Natural killer cell (primary cell): ENCODE data around the gene POC1A. TPM values are rescaled to one million over a fixed set of nuclear protein-coding genes. Genes with fewer than 3 reads are reported as not detected.
"Not testable (repeated sequence)": the region's sequence is repeated elsewhere in the genome, so short reads cannot be mapped to it uniquely, and the experiment has no call there.

ENCODE experiments used
- ATAC-seq, 3 donors: fragments of 150-1000 bp in 2 of 3; fragments of 200-7000 bp in 1 of 3; cut with Tn5 transposase; 1 replicate in 1 of 3; 2 replicates in 2 of 3; pipeline ENCODE4 v1.10.0; 2021; ENCODE audit warnings: mild to moderate bottlenecking in 2 of 3, moderate library complexity in 2 of 3
- DNase-seq, 2 donors: peaks; one replicate each; pipeline versions ENCODE4 v3.0.0 to v3.0.0-alpha.2; 2013 to 2021; ENCODE audit warnings: mixed read lengths in 1 of 2
- H3K27ac ChIP-seq: one replicate; pipeline ENCODE4 v1.5.1; 2013; ENCODE audit warnings: mild to moderate bottlenecking, low read length
- H3K27me3 ChIP-seq: one replicate; pipeline ENCODE4 v1.6.1; 2013; ENCODE audit warnings: low read length; ENCODE audit not compliant: control insufficient read depth, insufficient read depth
- H3K36me3 ChIP-seq: one replicate; pipeline ENCODE4 v1.6.1; 2013; ENCODE audit warnings: low read length; ENCODE audit not compliant: control insufficient read depth, insufficient read depth
- H3K4me1 ChIP-seq: one replicate; pipeline ENCODE4 v1.6.1; 2013; ENCODE audit warnings: low read length; ENCODE audit not compliant: control insufficient read depth, insufficient read depth
- H3K4me3 ChIP-seq: one replicate; pipeline ENCODE4 v1.5.1; 2013; ENCODE audit warnings: low read length
- H3K9me3 ChIP-seq: one replicate; pipeline ENCODE4 v1.6.1; 2013; ENCODE audit warnings: low read length; ENCODE audit not compliant: control insufficient read depth, insufficient read depth
- H3K27ac Mint-ChIP-seq, 2 donors: one replicate each; pipeline ENCODE4 v1.8.0; 2022; ENCODE audit warnings: mild to moderate bottlenecking in 2 of 2, mixed read lengths in 2 of 2, moderate library complexity in 1 of 2
- H3K27me3 Mint-ChIP-seq, 2 donors: one replicate each; pipeline ENCODE4 v1.8.0; 2022; ENCODE audit warnings: low read depth in 2 of 2, mixed read lengths in 2 of 2
- H3K36me3 Mint-ChIP-seq: one replicate; pipeline ENCODE4 v1.8.0; 2022; ENCODE audit warnings: mixed read lengths
- H3K4me1 Mint-ChIP-seq, 2 donors: one replicate each; pipeline ENCODE4 v1.8.0; 2022; ENCODE audit warnings: mixed read lengths in 2 of 2
- H3K4me3 Mint-ChIP-seq: one replicate; pipeline ENCODE4 v1.8.0; 2022; ENCODE audit warnings: mild to moderate bottlenecking, moderate library complexity, mixed read lengths
- H3K9me3 Mint-ChIP-seq, 2 donors: one replicate each; pipeline ENCODE4 v1.8.0; 2022; ENCODE audit warnings: mixed read lengths in 2 of 2
- CTCF ChIP-seq: fragments of 200-600 bp; IDR thresholded peaks from one replicate; pipeline ENCODE4 v1.8.0; 2022; ENCODE audit warnings: antibody characterized with exemption
- WGBS: methylation state at CpG from one replicate; pipeline ENCODE4 v1.1.7; 2013; ENCODE audit warnings: missing lambda C conversion rate; ENCODE audit not compliant: insufficient coverage; 5-methylcytosine and 5-hydroxymethylcytosine counted together
- intact Hi-C: fragments of 100-400 bp; cut with micrococcal nuclease; formaldehyde crosslinking; loops from one replicate; pipeline ENCODE4 v1.14.2; 2022
- total RNA-seq, 4 donors: library from RNA; stranded (reverse); fragments of 120-200 nt in 1 of 4; gene quantifications; one replicate each; pipeline versions ENCODE4 v1.2.3 to v1.2.4, GENCODE V29; 2013 to 2022

The POC1A gene
- total RNA-seq, 3 donors from 2014 or later (not counting 1 experiment from before 2014, with no cell fraction given), result 1.3 to 2.6 (median 2.4) TPM

GRCh38 chr3:52172262-52172757 lies 18.1 kb upstream of the POC1A start:
- no peak overlapping the region for H3K27ac ChIP-seq
- H3K36me3 ChIP-seq, result no peaks in the 10 kb centered on the region
- 92% methylated on average over 5 of the region's 5 CpGs for WGBS
- ATAC-seq, result no peak
- TF ChIP-seq CTCF, result no peak
- no peaks in the 10 kb centered on the region for H3K9me3 ChIP-seq
- H3K4me3 ChIP-seq, result no peak overlapping the region
- Mint-ChIP-seq H3K27ac (no peak overlapping the region), H3K36me3 (no peaks in the 10 kb centered on the region), H3K27me3 (no peaks in the 10 kb centered on the region), H3K4me3 (no peak overlapping the region), H3K9me3 (no peaks in the 10 kb centered on the region), H3K4me1 (no peaks in the 10 kb centered on the region)
- H3K4me1 ChIP-seq, result no peaks in the 10 kb centered on the region
- no peak for DNase-seq
- H3K27me3 ChIP-seq, result peaks cover 2% of the 10 kb centered on the region
- intact Hi-C loops, result no loop called here

GRCh38 chr3:52171514-52172261 lies 17.5 kb upstream of the POC1A start:
- H3K27me3 ChIP-seq, result peaks cover 2% of the 10 kb centered on the region
- Mint-ChIP-seq H3K27ac (no peak overlapping the region), H3K27me3 (no peaks in the 10 kb centered on the region), H3K9me3 (no peaks in the 10 kb centered on the region), H3K36me3 (no peaks in the 10 kb centered on the region), H3K4me3 (no peak overlapping the region), H3K4me1 (no peaks in the 10 kb centered on the region)
- no peaks in the 10 kb centered on the region for H3K4me1 ChIP-seq
- intact Hi-C loops, result no loop called here
- no peak for TF ChIP-seq CTCF
- WGBS, result 83% methylated on average over 3 of the region's 3 CpGs
- no peaks in the 10 kb centered on the region for H3K36me3 ChIP-seq
- DNase-seq (no peak), ATAC-seq (no peak)
- no peaks in the 10 kb centered on the region for H3K9me3 ChIP-seq
- H3K27ac ChIP-seq, result no peak overlapping the region
- H3K4me3 ChIP-seq, result no peak overlapping the region

- ATAC-seq, H3K27ac ChIP-seq, H3K4me1 ChIP-seq, intact Hi-C loops, H3K27me3 Mint-ChIP-seq, H3K27ac Mint-ChIP-seq, H3K4me3 Mint-ChIP-seq, H3K36me3 ChIP-seq, H3K27me3 ChIP-seq, H3K4me1 Mint-ChIP-seq, DNase-seq, H3K36me3 Mint-ChIP-seq, H3K9me3 Mint-ChIP-seq, H3K4me3 ChIP-seq, H3K9me3 ChIP-seq: not testable (repeated sequence)
- WGBS, result 100% methylated on average over 1 of the region's 3 CpGs
These were observed 16.0 kb upstream of the POC1A start for GRCh38 chr3:52170217-52170616.

- ATAC-seq (no peak), DNase-seq (no peak)
- Histone ChIP-seq H3K27me3 (peaks cover 2% of the 10 kb centered on the region), H3K4me3 (no peak overlapping the region), H3K9me3 (no peaks in the 10 kb centered on the region), H3K4me1 (no peaks in the 10 kb centered on the region), H3K36me3 (no peaks in the 10 kb centered on the region), H3K27ac (no peak overlapping the region)
- Mint-ChIP-seq H3K27ac (no peak overlapping the region), H3K27me3 (no peaks in the 10 kb centered on the region), H3K9me3 (no peaks in the 10 kb centered on the region), H3K4me1 (no peaks in the 10 kb centered on the region), H3K36me3 (no peaks in the 10 kb centered on the region), H3K4me3 (no peak overlapping the region)
- WGBS, result 91% methylated on average over 9 of the region's 9 CpGs
- no peak for TF ChIP-seq CTCF
- intact Hi-C loops, result no loop called here
These were observed 13.0 kb upstream of the POC1A start for GRCh38 chr3:52167240-52167639.
